ENCODE results near the gene PGRMC2.
A peak's percentile ranks its signal among the peaks of the same experiment; 100 is the strongest.

The PGRMC2 gene

DNA sequence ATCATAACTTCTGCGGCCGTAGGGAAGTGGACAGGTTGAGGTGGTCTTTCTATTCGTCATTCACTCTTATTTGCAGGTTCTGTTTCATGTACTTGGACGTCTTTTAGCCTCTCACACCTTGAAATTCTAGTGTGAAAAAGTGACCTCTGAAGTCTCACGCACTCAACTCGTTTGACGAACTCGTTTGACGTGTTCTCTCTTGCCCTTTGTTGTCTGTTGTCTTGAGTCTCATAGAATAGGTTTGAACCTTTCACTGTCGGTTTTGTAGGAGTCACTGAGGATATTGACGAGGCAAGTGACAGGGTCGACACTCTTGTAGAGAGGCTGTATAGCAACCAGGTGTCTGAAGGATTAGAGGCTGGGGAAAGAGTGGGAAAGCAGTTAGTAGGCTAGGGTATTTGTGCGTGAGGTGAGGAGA lies 1.1 kb upstream of the PGRMC2 start:
- no peak for DNase-seq (ENCODE audit: low read depth)
- H3K4me3 ChIP-seq (ENCODE audit: low read depth, low read length), result peak overlapping the region; percentile 59
- in situ Hi-C loops (cut with HindIII; ENCODE audit: low sequenced_read_pairs), result no loop called here
- no peak for TF ChIP-seq CTCF (IDR thresholded peaks at IDR 0.05; ENCODE audit: low read depth, low read length, missing control alignments)

GRCh38 chr4:128287871-128288688 lies 467 bp upstream of the PGRMC2 start:
- no peak for TF ChIP-seq CTCF (IDR thresholded peaks at IDR 0.05; ENCODE audit: low read depth, low read length, missing control alignments)
- peak overlapping the region; percentile 59 for H3K4me3 ChIP-seq (ENCODE audit: low read depth, low read length)
- peak; percentile 98 for DNase-seq (ENCODE audit: low read depth)
- in situ Hi-C loops (cut with HindIII; ENCODE audit: low sequenced_read_pairs), result no loop called here

DNA sequence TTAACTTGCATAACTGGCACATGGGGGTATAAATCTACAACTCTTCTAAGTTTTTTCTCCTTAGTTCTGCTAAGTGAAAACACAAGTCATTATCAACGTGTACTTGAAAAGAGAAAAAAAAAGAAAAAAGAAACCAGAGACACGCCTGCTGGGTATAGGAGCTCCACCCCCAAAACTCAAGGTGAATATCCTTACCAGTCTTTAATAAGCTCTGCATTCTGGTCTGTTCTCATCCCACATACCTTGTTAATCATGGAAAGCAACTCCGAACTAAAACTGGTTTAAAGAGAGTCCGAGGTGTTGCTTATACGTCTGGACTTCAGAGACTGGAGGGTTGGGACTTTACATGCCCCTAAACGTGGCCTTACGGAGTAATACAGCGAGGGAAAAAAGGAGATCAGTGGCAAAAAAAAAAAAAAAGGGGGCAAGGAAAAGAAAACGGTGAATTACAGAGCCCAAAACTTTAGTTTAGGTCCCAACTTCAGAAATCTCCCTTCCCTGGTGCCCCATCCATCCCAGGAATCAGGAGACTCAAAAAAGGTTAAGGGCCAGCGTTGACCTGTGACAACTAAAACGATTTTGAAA lies 1.0 kb downstream of the PGRMC2 start:
- in situ Hi-C loops (cut with HindIII; ENCODE audit: low sequenced_read_pairs), result no loop called here
- DNase-seq (ENCODE audit: low read depth), result peak; percentile 37
- peak overlapping the region; percentile 59 for H3K4me3 ChIP-seq (ENCODE audit: low read depth, low read length)
- no peak for TF ChIP-seq CTCF (IDR thresholded peaks at IDR 0.05; ENCODE audit: low read depth, low read length, missing control alignments)

DNA sequence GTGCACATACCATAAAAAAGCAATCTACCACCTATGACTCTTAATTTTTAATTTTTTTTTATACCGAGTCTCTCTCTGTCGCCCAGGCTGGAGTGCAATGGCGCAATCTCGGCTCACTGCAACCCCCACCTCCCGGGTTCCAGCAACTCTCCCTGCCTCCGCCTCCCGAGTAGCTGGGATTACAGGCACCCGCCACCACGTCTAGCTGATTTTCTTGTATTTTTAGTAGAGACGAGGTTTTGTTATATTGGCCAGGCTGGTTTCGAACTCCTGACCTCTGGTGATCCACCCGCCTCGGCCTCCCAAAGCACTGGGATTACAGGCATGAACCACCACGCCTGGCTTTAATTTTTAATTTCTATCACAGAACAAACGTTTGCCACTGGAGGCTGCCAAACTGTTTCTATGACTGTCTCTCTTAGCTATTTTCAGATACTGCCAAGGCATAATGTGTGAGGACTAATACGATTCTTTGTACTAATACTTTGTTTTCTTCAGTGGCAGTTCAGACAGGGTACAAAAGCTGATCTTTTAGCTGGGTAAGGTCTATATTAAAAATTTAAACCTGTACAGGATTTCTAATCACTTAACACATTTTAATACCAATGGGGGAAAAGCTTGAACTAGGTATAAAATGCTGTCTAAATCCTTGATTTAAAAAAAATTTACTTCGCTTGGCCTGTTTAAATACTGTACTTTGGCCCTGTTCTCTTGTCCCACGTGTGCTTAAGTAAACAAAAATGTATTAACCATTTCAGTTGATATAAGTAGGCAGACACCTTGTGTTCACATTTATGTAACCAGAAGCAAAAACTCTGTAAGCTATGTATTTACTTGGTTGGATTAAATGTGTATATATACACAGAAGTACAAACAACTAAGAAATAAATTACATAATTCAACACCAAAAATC lies 2.3 kb downstream of the PGRMC2 start:
- H3K4me3 ChIP-seq (ENCODE audit: low read depth, low read length), result peak overlapping the region; percentile 59
- in situ Hi-C loops (cut with HindIII; ENCODE audit: low sequenced_read_pairs), result no loop called here
- no peak for DNase-seq (ENCODE audit: low read depth)
- no peak for TF ChIP-seq CTCF (IDR thresholded peaks at IDR 0.05; ENCODE audit: low read depth, low read length, missing control alignments)

- H3K4me3 ChIP-seq (ENCODE audit: low read depth, low read length), result no peak overlapping the region
- no peak for TF ChIP-seq CTCF (IDR thresholded peaks at IDR 0.05; ENCODE audit: low read depth, low read length, missing control alignments)
- in situ Hi-C loops (cut with HindIII; ENCODE audit: low sequenced_read_pairs), result no loop called here
- no peak for DNase-seq (ENCODE audit: low read depth)
These were observed 3.3 kb downstream of the PGRMC2 start for GRCh38 chr4:128284317-128284716.

- H3K4me3 ChIP-seq (ENCODE audit: low read depth, low read length), result no peak overlapping the region
- TF ChIP-seq CTCF (IDR thresholded peaks at IDR 0.05; ENCODE audit: low read depth, low read length, missing control alignments), result no peak
- in situ Hi-C loops (cut with HindIII; ENCODE audit: low sequenced_read_pairs), result no loop called here
- no peak for DNase-seq (ENCODE audit: low read depth)
These were observed 4.5 kb downstream of the PGRMC2 start for GRCh38 chr4:128283071-128283470.
